Ecto neural progenitor cell (in vitro differentiated cells): Measurements from ENCODE around the gene IDUA.
A peak's percentile ranks its signal among the peaks of the same experiment; 100 is the strongest.
"Not testable (repeated sequence)": the region's sequence is repeated elsewhere in the genome, so short reads cannot be mapped to it uniquely, and the experiment has no call there.

ENCODE experiments used
- DNase-seq: peaks from one replicate; pipeline ENCODE4 v3.0.0-alpha.2; 2018; ENCODE audit warnings: low spot score

The IDUA gene

GRCh38 chr4:967113-968104, 19.4 kb upstream of the IDUA start:
- no peak for DNase-seq

GRCh38 chr4:968221-968620, 18.6 kb upstream of the IDUA start:
- DNase-seq = no peak

- DNase-seq = no peak
Observed at GRCh38 chr4:968621-969394, 18.0 kb upstream of the IDUA start.

- no peak for DNase-seq
Observed at GRCh38 chr4:970046-970745, 16.6 kb upstream of the IDUA start.

GRCh38 chr4:970854-971520, 15.9 kb upstream of the IDUA start:
- DNase-seq = no peak

- DNase-seq = no peak
Observed at GRCh38 chr4:971666-972500, 15.0 kb upstream of the IDUA start.

- peak; percentile 63 for DNase-seq
Observed at GRCh38 chr4:972651-973424, 14.0 kb upstream of the IDUA start.

- DNase-seq = peak; percentile 91
Observed at GRCh38 chr4:973431-974397, 13.1 kb upstream of the IDUA start, which contains the start of gene DGKQ. TSS of gene DGKQ (minus strand) at chr4:973569. CDS start at chr4:973482, 87 bp downstream.

GRCh38 chr4:974668-975067, 12.2 kb upstream of the IDUA start:
- DNase-seq = no peak

- DNase-seq = not testable (repeated sequence)
Observed at GRCh38 chr4:976016-976415, 10.8 kb upstream of the IDUA start.

GRCh38 chr4:978957-979701, 7.7 kb upstream of the IDUA start:
- DNase-seq = no peak

- no peak for DNase-seq
Observed at GRCh38 chr4:982291-982690, 4.6 kb upstream of the IDUA start.

GRCh38 chr4:982814-983213, 4.0 kb upstream of the IDUA start:
- DNase-seq = no peak

GRCh38 chr4:984336-985054, 2.3 kb upstream of the IDUA start:
- DNase-seq = no peak

- DNase-seq = peak; percentile 75
Observed at GRCh38 chr4:985123-985830, 1.6 kb upstream of the IDUA start.

GRCh38 chr4:986428-986878, 391 bp upstream of the IDUA start:
- no peak for DNase-seq
